IPS-NIHi11 (cell line): ENCODE data around the gene ANKDD1B.
"Not testable (repeated sequence)": the region's sequence is repeated elsewhere in the genome, so short reads cannot be mapped to it uniquely, and the experiment has no call there.

Source experiments
- DNase-seq: peaks from one replicate; pipeline ENCODE4 v3.0.0; 2012; ENCODE audit warnings: mixed read lengths, low spot score

The ANKDD1B gene

GRCh38 chr5:75611311-75612225, at the start of gene ANKDD1B:
ANKDD1B (plus strand) TSS chr5:75611453; CDS start chr5:75611635, 182 bp downstream.
- peak; percentile 54 for DNase-seq

- DNase-seq = not testable (repeated sequence)
These were observed 45.1 kb upstream of the ANKDD1B start for GRCh38 chr5:75565991-75566709.

- DNase-seq = peak; percentile 33
These were observed 44.4 kb upstream of the ANKDD1B start for GRCh38 chr5:75566710-75567309.

DNA sequence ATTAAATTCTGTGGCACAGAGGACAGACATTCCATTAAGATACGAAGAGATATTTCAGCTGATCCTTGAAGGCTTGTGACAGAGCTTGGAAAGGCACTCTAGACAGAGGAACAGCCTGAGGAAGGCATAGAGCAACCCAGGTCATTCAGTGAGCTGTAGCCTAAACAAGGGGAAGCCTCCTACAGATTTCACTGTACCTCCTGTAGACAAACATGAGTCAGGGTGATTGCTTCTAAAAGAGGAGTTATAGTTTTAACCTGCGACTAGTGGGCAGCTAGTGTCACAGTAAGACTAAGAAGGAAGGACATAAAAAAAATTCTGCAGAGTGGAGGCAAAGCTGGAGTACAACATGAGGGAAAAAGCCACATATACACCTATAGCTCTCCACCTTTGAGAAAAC, 43.5 kb upstream of the ANKDD1B start:
- peak; percentile 12 for DNase-seq

GRCh38 chr5:75568202-75568601, 43.1 kb upstream of the ANKDD1B start:
- DNase-seq = no peak

DNA sequence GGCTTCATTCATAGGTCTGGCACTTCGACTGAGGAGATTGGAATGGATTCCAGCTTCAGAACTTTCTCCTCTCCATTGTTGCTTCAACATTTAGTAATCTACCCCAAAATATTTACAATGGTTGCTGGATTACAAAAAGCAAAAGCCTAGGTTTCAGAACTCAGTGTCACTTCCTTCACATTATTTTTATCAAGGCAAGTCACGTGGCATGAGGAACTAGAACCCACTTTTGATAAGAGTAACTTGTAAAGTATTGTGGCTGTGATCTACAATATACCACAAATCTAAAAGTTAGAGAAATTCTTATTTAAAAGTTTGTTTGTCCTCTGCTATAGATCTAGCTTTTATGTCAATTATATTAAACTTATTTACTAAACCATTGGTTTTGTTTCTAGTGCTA, 39.7 kb upstream of the ANKDD1B start:
- DNase-seq = no peak

DNA sequence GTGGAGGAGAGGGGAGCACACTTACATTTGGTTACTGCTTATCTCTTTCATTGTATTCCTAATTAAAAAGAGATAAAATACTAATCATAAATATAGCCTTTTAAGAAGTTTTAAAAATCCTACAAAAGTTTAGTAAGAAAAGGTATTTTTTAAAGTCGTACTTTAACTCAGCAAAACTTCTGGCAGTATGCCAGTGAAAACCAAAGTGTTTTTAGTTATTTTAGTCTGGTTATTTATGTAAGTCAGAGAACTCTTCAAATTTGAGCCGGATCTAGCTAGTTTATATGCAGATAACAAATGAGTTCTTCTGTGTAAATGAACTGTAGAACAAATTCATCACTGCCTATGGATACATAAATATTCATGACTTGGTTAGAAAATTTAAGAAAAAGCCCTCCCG, 36.5 kb upstream of the ANKDD1B start:
- DNase-seq = no peak

GRCh38 chr5:75578280-75578679, 33.0 kb upstream of the ANKDD1B start:
- not testable (repeated sequence) for DNase-seq

GRCh38 chr5:75584641-75585040, 26.6 kb upstream of the ANKDD1B start:
- no peak for DNase-seq

DNA sequence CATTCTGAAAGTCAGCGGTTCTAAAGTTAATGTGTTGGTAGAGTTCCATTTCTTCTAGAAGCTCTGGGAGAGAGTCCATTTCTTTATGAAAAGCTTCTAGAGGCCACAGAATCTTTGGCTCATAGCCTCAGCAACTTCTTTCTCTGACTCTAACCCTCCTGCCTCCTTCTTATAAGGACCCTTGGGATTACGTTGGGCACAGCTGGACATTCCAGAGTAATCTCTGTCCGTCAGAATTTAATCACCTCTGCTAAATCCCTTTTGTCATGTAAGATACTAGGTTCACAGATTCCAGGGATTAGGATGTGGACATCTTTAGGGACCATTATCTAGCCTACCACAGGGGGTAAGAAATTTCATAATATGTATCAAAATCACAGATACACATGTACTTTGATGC, 22.6 kb upstream of the ANKDD1B start:
- DNase-seq = no peak

GRCh38 chr5:75600535-75600934, 10.7 kb upstream of the ANKDD1B start:
- DNase-seq = no peak

GRCh38 chr5:75601567-75601966, 9.7 kb upstream of the ANKDD1B start:
- DNase-seq = no peak

- DNase-seq = no peak
These were observed 9.3 kb upstream of the ANKDD1B start for GRCh38 chr5:75601996-75602395.

DNA sequence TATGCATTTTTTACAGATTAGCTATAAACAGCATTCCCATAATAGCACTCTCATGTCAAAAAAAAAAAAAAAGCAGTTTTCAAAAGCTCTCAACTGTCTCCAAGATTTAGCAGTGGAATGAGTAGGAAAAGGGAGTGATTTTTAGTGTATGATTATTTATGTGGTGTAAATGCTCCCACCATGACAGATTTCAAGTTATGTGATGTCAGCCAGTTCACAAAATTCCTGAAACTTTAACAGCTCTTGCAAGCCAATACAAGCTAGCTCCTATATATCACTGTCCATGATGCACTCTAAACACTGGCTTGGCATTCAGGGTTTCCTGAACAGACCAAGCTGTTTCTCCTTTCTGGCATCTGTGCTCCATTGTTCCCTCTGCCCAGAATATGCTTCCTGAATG, 7.9 kb upstream of the ANKDD1B start:
- DNase-seq = no peak

DNA sequence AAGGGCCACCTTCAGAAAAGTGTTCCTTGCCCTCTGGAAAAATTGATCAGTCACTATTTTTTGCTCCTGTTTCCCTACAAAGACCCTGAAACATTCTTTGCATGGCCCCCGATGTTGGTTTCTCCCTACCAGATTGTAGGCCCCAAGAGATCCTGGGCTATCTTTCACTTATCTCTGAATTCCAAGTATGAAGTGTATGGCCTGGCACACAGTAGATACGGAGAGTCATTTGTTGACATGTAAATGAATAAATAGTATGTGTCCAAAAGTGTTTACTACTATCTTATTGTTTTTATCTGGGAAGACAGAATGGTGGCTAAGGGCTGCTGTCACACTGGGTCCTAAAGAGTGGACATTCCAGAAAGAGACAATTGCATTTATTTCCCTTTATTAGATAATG, 7.4 kb upstream of the ANKDD1B start:
- no peak for DNase-seq

DNA sequence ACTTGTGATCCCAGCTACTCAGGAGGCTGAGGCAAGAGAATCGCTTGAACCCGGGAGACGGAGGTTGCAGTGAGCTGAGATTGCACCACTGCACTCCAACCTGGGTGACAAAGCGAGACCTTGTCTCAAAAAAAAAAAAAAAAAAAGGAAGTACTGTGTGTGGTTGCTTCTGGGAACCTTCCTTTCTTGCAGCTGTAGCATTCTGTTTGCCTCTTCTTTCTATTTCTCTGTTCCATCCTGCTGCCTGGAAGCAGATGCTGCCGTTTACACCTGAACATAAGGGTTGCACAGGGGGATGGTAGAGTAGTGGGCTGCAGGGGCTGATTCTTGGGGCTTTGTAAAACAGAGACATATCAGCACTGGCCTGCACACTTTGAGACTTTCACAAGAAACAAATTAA, 3.9 kb upstream of the ANKDD1B start:
- DNase-seq = not testable (repeated sequence)

- DNase-seq = no peak
These were observed 2.4 kb upstream of the ANKDD1B start for GRCh38 chr5:75608870-75609269.

DNA sequence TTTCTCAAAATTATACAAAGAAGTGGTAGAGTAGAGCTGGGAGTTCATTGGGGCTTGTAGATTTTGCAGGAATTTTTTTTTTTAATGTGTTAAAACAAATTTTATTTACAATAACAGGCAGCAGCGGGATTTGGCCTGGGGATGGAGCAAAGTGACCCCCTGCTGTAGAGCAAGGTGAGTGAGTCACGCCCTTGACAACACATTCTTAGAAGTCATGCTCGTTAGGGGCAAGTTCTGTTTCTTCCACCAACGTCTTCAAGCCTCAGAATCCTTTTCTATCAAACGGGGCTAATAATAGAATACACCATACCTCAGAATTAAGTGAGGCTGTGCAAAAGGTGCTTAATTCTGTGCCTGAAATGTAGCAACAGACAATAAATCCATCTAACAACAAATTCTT, 1.1 kb upstream of the ANKDD1B start:
- no peak for DNase-seq

- DNase-seq = not testable (repeated sequence)
These were observed 368 bp upstream of the ANKDD1B start for GRCh38 chr5:75610859-75611310.

DNA sequence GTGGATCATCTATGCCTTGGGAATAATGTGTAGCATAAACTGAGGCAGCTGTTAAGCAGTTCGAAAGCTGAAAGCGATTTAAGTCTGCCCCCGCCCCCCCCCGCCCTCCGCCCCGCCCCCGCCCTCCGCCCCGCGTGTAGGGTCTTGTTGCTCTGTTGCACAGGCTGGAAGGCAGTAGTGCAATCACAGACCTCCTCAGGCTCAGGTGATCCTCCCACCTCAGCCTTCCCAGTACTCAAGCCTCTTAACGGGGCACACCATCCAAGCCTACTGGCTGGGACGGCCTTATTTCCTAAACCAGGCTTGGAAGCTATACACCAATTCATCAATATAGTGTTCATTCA, 945 bp downstream of the ANKDD1B start:
- no peak for DNase-seq

- no peak for DNase-seq
These were observed 1.6 kb downstream of the ANKDD1B start for GRCh38 chr5:75612901-75613300.

- no peak for DNase-seq
These were observed 2.9 kb downstream of the ANKDD1B start for GRCh38 chr5:75614176-75614575.

- DNase-seq = no peak
These were observed 5.2 kb downstream of the ANKDD1B start for GRCh38 chr5:75616371-75616881.
